Measurements from ENCODE around the gene IL20. TPM values are rescaled to one million over a fixed set of nuclear protein-coding genes. Genes with fewer than 3 reads are reported as not detected.

Gene IL20
- total RNA-seq, 1 experiment from 2014 or later: 0.53 TPM

- H3K9me3 ChIP-seq (replicated peaks): no peaks in the 10 kb centered on the region
- H3K27me3 ChIP-seq (replicated peaks): no peaks in the 10 kb centered on the region
- no peak overlapping the region for H3K4me3 ChIP-seq
- no peak for DNase-seq (ENCODE audit: low read depth in 1 of 2, low spot score in 2 of 2)
- no peak overlapping the region for H3K27ac ChIP-seq
- peaks cover 20% of the 10 kb centered on the region for H3K4me1 ChIP-seq (replicated peaks)
- no peaks in the 10 kb centered on the region for H3K36me3 ChIP-seq
These were observed 6.7 kb downstream of the IL20 start for GRCh38 chr1:206872139-206872538.

- Histone ChIP-seq H3K27me3 (replicated peaks) (no peaks in the 10 kb centered on the region), H3K27ac (no peak overlapping the region), H3K9me3 (replicated peaks) (peaks cover 8% of the 10 kb centered on the region), H3K36me3 (no peaks in the 10 kb centered on the region), H3K4me1 (replicated peaks) (peaks cover 20% of the 10 kb centered on the region), H3K4me3 (no peak overlapping the region)
- DNase-seq (ENCODE audit: low read depth in 1 of 2, low spot score in 2 of 2): peak in 1 of 2 experiments; percentile 5
These were observed 8.3 kb downstream of the IL20 start for GRCh38 chr1:206873603-206874188.

GRCh38 chr1:206875752-206876377, 10.4 kb downstream of the IL20 start:
- no peaks in the 10 kb centered on the region for H3K27me3 ChIP-seq (replicated peaks)
- H3K9me3 ChIP-seq (replicated peaks): peaks cover 8% of the 10 kb centered on the region
- no peak overlapping the region for H3K4me3 ChIP-seq
- no peak for DNase-seq (ENCODE audit: low read depth in 1 of 2, low spot score in 2 of 2)
- H3K4me1 ChIP-seq (replicated peaks): peaks cover 17% of the 10 kb centered on the region
- H3K27ac ChIP-seq: no peak overlapping the region
- no peaks in the 10 kb centered on the region for H3K36me3 ChIP-seq

- DNase-seq (ENCODE audit: low read depth in 1 of 2, low spot score in 2 of 2): no peak
- Histone ChIP-seq H3K36me3 (no peaks in the 10 kb centered on the region), H3K27ac (no peak overlapping the region), H3K4me1 (replicated peaks) (no peaks in the 10 kb centered on the region), H3K27me3 (replicated peaks) (no peaks in the 10 kb centered on the region), H3K9me3 (replicated peaks) (peaks cover 8% of the 10 kb centered on the region), H3K4me3 (no peak overlapping the region)
These were observed 13.0 kb downstream of the IL20 start for GRCh38 chr1:206878456-206878855.

- Histone ChIP-seq H3K36me3 (no peaks in the 10 kb centered on the region), H3K9me3 (replicated peaks) (peaks cover 8% of the 10 kb centered on the region)
- DNase-seq (ENCODE audit: low read depth in 1 of 2, low spot score in 2 of 2): no peak
These were observed 14.9 kb downstream of the IL20 start for GRCh38 chr1:206880314-206880713.

GRCh38 chr1:206882555-206882954, 17.1 kb downstream of the IL20 start:
- Histone ChIP-seq H3K9me3 (replicated peaks) (peaks cover 8% of the 10 kb centered on the region), H3K4me1 (replicated peaks) (peaks cover 9% of the 10 kb centered on the region), H3K27ac (no peak overlapping the region), H3K27me3 (replicated peaks) (no peaks in the 10 kb centered on the region), H3K36me3 (no peaks in the 10 kb centered on the region), H3K4me3 (no peak overlapping the region)
- no peak for DNase-seq (ENCODE audit: low read depth in 1 of 2, low spot score in 2 of 2)

More at GRCh38 chr1:206880314-206880713, 14.9 kb downstream of the IL20 start:
- Histone ChIP-seq H3K4me1 (replicated peaks) (no peaks in the 10 kb centered on the region), H3K4me3 (no peak overlapping the region), H3K27me3 (replicated peaks) (no peaks in the 10 kb centered on the region), H3K27ac (no peak overlapping the region)

GRCh38 chr1:206883160-206883559, 17.7 kb downstream of the IL20 start:
- DNase-seq (ENCODE audit: low read depth in 1 of 2, low spot score in 2 of 2): no peak
- no peaks in the 10 kb centered on the region for H3K27me3 ChIP-seq (replicated peaks)
- H3K9me3 ChIP-seq (replicated peaks): peaks cover 4% of the 10 kb centered on the region
- H3K4me1 ChIP-seq (replicated peaks): peaks cover 15% of the 10 kb centered on the region
- no peak overlapping the region for H3K4me3 ChIP-seq
- H3K36me3 ChIP-seq: no peaks in the 10 kb centered on the region
- no peak overlapping the region for H3K27ac ChIP-seq

GRCh38 chr1:206883876-206884275, 18.5 kb downstream of the IL20 start:
- Histone ChIP-seq H3K27me3 (replicated peaks) (no peaks in the 10 kb centered on the region), H3K4me1 (replicated peaks) (peaks cover 20% of the 10 kb centered on the region), H3K27ac (no peak overlapping the region), H3K9me3 (replicated peaks) (no peaks in the 10 kb centered on the region), H3K36me3 (no peaks in the 10 kb centered on the region), H3K4me3 (no peak overlapping the region)
- DNase-seq (ENCODE audit: low read depth in 1 of 2, low spot score in 2 of 2): no peak

GRCh38 chr1:206885341-206886060, 20.1 kb downstream of the IL20 start:
- Histone ChIP-seq H3K27me3 (replicated peaks) (no peaks in the 10 kb centered on the region), H3K4me3 (no peak overlapping the region), H3K27ac (no peak overlapping the region), H3K36me3 (no peaks in the 10 kb centered on the region), H3K9me3 (replicated peaks) (no peaks in the 10 kb centered on the region), H3K4me1 (replicated peaks) (peaks cover 35% of the 10 kb centered on the region)
- DNase-seq (ENCODE audit: low read depth in 1 of 2, low spot score in 2 of 2): no peak

- no peaks in the 10 kb centered on the region for H3K27me3 ChIP-seq (replicated peaks)
- peak in 1 of 2 experiments; percentile 10 for DNase-seq (ENCODE audit: low read depth in 1 of 2, low spot score in 2 of 2)
These were observed 21.4 kb downstream of the IL20 start for GRCh38 chr1:206886831-206887230.

GRCh38 chr1:206887701-206888100, 22.3 kb downstream of the IL20 start:
- H3K36me3 ChIP-seq: no peaks in the 10 kb centered on the region
- no peaks in the 10 kb centered on the region for H3K27me3 ChIP-seq (replicated peaks)
- peak in 1 of 2 experiments; percentile 71 for DNase-seq (ENCODE audit: low read depth in 1 of 2, low spot score in 2 of 2)
- H3K9me3 ChIP-seq (replicated peaks): no peaks in the 10 kb centered on the region
- H3K4me3 ChIP-seq: no peak overlapping the region
- peaks cover 57% of the 10 kb centered on the region for H3K4me1 ChIP-seq (replicated peaks)
- H3K27ac ChIP-seq: no peak overlapping the region

More at GRCh38 chr1:206886831-206887230, 21.4 kb downstream of the IL20 start:
- H3K9me3 ChIP-seq (replicated peaks): no peaks in the 10 kb centered on the region
- H3K27ac ChIP-seq: no peak overlapping the region
- H3K36me3 ChIP-seq: no peaks in the 10 kb centered on the region
- no peak overlapping the region for H3K4me3 ChIP-seq
- H3K4me1 ChIP-seq (replicated peaks): peaks cover 48% of the 10 kb centered on the region

- H3K27ac ChIP-seq: peak overlapping the region; percentile 100
- H3K36me3 ChIP-seq: no peaks in the 10 kb centered on the region
- DNase-seq (ENCODE audit: low read depth in 1 of 2, low spot score in 2 of 2): peak; percentile 90 to 97
- peak overlapping the region; percentile 18 for H3K4me3 ChIP-seq
- no peaks in the 10 kb centered on the region for H3K27me3 ChIP-seq (replicated peaks)
- peaks cover 72% of the 10 kb centered on the region for H3K4me1 ChIP-seq (replicated peaks)
- H3K9me3 ChIP-seq (replicated peaks): no peaks in the 10 kb centered on the region
These were observed 25.0 kb downstream of the IL20 start for GRCh38 chr1:206890125-206891060.

- Histone ChIP-seq H3K9me3 (replicated peaks) (no peaks in the 10 kb centered on the region), H3K36me3 (no peaks in the 10 kb centered on the region), H3K4me1 (replicated peaks) (peaks cover 82% of the 10 kb centered on the region), H3K27me3 (replicated peaks) (no peaks in the 10 kb centered on the region), H3K27ac (peak overlapping the region; percentile 100), H3K4me3 (peak overlapping the region; percentile 18)
- peak; percentile 84 to 87 for DNase-seq (ENCODE audit: low read depth in 1 of 2, low spot score in 2 of 2)
These were observed 26.0 kb downstream of the IL20 start for GRCh38 chr1:206891412-206891811.
